Cardiac muscle cell (in vitro differentiated cells and primary cell): ENCODE measurements around the gene SPATS2L. TPM values are rescaled to one million over a fixed set of nuclear protein-coding genes. Genes with fewer than 3 reads are reported as not detected.

Experiments
- DNase-seq, 2 donors: peaks; one replicate each; pipeline versions ENCODE4 v3.0.0 to v3.0.0-alpha.2; 2010 to 2017; ENCODE audit warnings: low read depth in 1 of 2, low spot score in 1 of 2
- H3K27ac ChIP-seq: fragments of 200-600 bp; sonication (generic); 2 replicates; pipeline ENCODE4 v1.5.1; 2016
- H3K27me3 ChIP-seq: fragments of 200-600 bp; sonication (generic); 2 replicates; pipeline ENCODE4 v1.6.0; 2016; ENCODE audit warnings: control low read depth
- H3K36me3 ChIP-seq: fragments of 200-600 bp; sonication (generic); 2 replicates; pipeline ENCODE4 v1.5.1; 2016; ENCODE audit warnings: control low read depth
- H3K4me1 ChIP-seq: fragments of 200-600 bp; sonication (generic); 2 replicates; pipeline ENCODE4 v1.8.1; 2017; ENCODE audit warnings: low read depth, mild to moderate bottlenecking, mixed run types
- H3K4me3 ChIP-seq: fragments of 200-600 bp; sonication (generic); 2 replicates; pipeline ENCODE4 v1.5.1; 2016; ENCODE audit warnings: mild to moderate bottlenecking
- H3K9me3 ChIP-seq: fragments of 200-600 bp; sonication (generic); 2 replicates; pipeline ENCODE4 v1.5.1; 2017; ENCODE audit warnings: low read depth, mild to moderate bottlenecking, control low read depth
- CTCF ChIP-seq: IDR thresholded peaks from 2 replicates; pipeline ENCODE4 v1.5.1; 2012; ENCODE audit warnings: low read depth, mild to moderate bottlenecking, low read length
- polyA plus RNA-seq: library from polyadenylated mRNA; unstranded; fragments of >200 nt; fragmentation: Nextera tagmentation; extraction: Ambion mirVana; gene quantifications from 2 replicates; pipeline ENCODE4 v1.2.1, GENCODE V29; 2016
- total RNA-seq: library from RNA; depleted of rRNA; stranded (reverse); fragments of >200 nt; gene quantifications from 2 replicates; pipeline ENCODE4 v1.2.3, GENCODE V29; 2016

SPATS2L gene
- total and polyA plus RNA-seq, 2 experiments from 2014 or later: 20.0 to 37.4 TPM

GRCh38 chr2:200415455-200415854 lies 109.0 kb downstream of the SPATS2L start:
- no peak for TF ChIP-seq CTCF
- Histone ChIP-seq H3K4me1 (peaks cover 6% of the 10 kb centered on the region), H3K27me3 (no peaks in the 10 kb centered on the region), H3K4me3 (no peak overlapping the region), H3K27ac (no peak overlapping the region), H3K9me3 (no peaks in the 10 kb centered on the region), H3K36me3 (no peaks in the 10 kb centered on the region)
- DNase-seq: no peak

- no peaks in the 10 kb centered on the region for H3K27me3 ChIP-seq
- H3K27ac ChIP-seq: no peak overlapping the region
- DNase-seq: no peak
- H3K4me3 ChIP-seq: no peak overlapping the region
- H3K4me1 ChIP-seq: peaks cover under 1% of the 10 kb centered on the region
- H3K36me3 ChIP-seq: peaks cover 3% of the 10 kb centered on the region
- no peak for TF ChIP-seq CTCF
- no peaks in the 10 kb centered on the region for H3K9me3 ChIP-seq
Observed at GRCh38 chr2:200416878-200417277, 110.4 kb downstream of the SPATS2L start.

- peaks cover 3% of the 10 kb centered on the region for H3K36me3 ChIP-seq
Observed at GRCh38 chr2:200417366-200417765, 110.9 kb downstream of the SPATS2L start.

GRCh38 chr2:200418399-200418798 lies 111.9 kb downstream of the SPATS2L start:
- Histone ChIP-seq H3K4me3 (no peak overlapping the region), H3K9me3 (no peaks in the 10 kb centered on the region), H3K27ac (no peak overlapping the region), H3K27me3 (no peaks in the 10 kb centered on the region), H3K36me3 (peaks cover 3% of the 10 kb centered on the region), H3K4me1 (no peaks in the 10 kb centered on the region)
- no peak for TF ChIP-seq CTCF
- DNase-seq: no peak

More at GRCh38 chr2:200417366-200417765, 110.9 kb downstream of the SPATS2L start:
- Histone ChIP-seq H3K9me3 (no peaks in the 10 kb centered on the region), H3K27me3 (no peaks in the 10 kb centered on the region), H3K4me1 (no peaks in the 10 kb centered on the region), H3K27ac (no peak overlapping the region), H3K4me3 (no peak overlapping the region)
- DNase-seq: no peak
- no peak for TF ChIP-seq CTCF

GRCh38 chr2:200419325-200419724 lies 112.8 kb downstream of the SPATS2L start:
- Histone ChIP-seq H3K27me3 (no peaks in the 10 kb centered on the region), H3K27ac (no peak overlapping the region), H3K9me3 (no peaks in the 10 kb centered on the region), H3K4me1 (no peaks in the 10 kb centered on the region), H3K4me3 (no peak overlapping the region), H3K36me3 (peaks cover 3% of the 10 kb centered on the region)
- no peak for DNase-seq
- no peak for TF ChIP-seq CTCF

GRCh38 chr2:200421270-200421669 lies 114.8 kb downstream of the SPATS2L start:
- Histone ChIP-seq H3K27ac (no peak overlapping the region), H3K4me3 (no peak overlapping the region), H3K36me3 (peaks cover 3% of the 10 kb centered on the region), H3K27me3 (no peaks in the 10 kb centered on the region), H3K4me1 (no peaks in the 10 kb centered on the region), H3K9me3 (no peaks in the 10 kb centered on the region)
- no peak for DNase-seq
- no peak for TF ChIP-seq CTCF
